Esophagus squamous epithelium (tissue), 4 donors: ENCODE results near the gene LIN9.

Experiments
- POLR2A ChIP-seq, 4 donors: fragments of 450-650 bp; IDR thresholded peaks; one replicate each; pipeline ENCODE4 v1.6.1; 2017; ENCODE audit warnings: antibody characterized with exemption in 4 of 4, mild to moderate bottlenecking in 4 of 4, moderate library complexity in 3 of 4
- TF ChIP-seq, protein P1 (sequence below), 6 experiments: fragments of 450-650 bp in 4 of 6; fragments of 200-600 bp in 2 of 6; sonication (generic) in 2 of 6; IDR thresholded peaks; one replicate each; pipeline ENCODE4 v1.5.1; 2016 to 2019; ENCODE audit warnings: antibody characterized with exemption in 6 of 6, mild to moderate bottlenecking in 4 of 6, moderate library complexity in 4 of 6

DNA sequence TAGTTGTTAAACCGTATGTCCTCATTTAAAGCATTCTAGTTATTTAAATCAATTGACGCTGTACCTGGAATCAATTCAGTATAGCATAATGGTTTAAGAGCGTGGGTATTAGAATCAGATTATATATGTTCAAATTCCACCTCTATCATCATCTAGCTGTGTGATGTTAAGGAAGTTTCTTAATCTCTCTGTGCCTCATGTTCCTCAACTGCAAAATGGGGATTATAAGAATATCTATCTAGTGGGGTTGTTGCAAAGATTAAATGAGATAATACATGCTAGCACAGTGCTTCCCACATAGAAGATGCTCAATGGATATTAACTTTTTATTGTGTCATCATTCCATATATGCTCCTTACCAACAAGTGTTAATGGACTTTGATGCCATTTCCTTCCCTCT is 69.5 kb downstream of the LIN9 start:
- TF ChIP-seq, protein P1, sequence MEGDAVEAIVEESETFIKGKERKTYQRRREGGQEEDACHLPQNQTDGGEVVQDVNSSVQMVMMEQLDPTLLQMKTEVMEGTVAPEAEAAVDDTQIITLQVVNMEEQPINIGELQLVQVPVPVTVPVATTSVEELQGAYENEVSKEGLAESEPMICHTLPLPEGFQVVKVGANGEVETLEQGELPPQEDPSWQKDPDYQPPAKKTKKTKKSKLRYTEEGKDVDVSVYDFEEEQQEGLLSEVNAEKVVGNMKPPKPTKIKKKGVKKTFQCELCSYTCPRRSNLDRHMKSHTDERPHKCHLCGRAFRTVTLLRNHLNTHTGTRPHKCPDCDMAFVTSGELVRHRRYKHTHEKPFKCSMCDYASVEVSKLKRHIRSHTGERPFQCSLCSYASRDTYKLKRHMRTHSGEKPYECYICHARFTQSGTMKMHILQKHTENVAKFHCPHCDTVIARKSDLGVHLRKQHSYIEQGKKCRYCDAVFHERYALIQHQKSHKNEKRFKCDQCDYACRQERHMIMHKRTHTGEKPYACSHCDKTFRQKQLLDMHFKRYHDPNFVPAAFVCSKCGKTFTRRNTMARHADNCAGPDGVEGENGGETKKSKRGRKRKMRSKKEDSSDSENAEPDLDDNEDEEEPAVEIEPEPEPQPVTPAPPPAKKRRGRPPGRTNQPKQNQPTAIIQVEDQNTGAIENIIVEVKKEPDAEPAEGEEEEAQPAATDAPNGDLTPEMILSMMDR (IDR thresholded peaks at IDR 0.05), result no peak
- no peak for TF ChIP-seq POLR2A (IDR thresholded peaks at IDR 0.05)
